Measurements from ENCODE around the gene ARHGDIA.

ARHGDIA gene

GRCh38 chr17:81849457-81849856 is 21.7 kb downstream of the ARHGDIA start:
- H2AFZ ChIP-seq (ENCODE audit: low read length): no peak overlapping the region
- H3K23ac ChIP-seq (ENCODE audit: low read depth, low read length, poor library complexity): no peak overlapping the region
- H3K36me3 ChIP-seq (replicated peaks in 1 of 2; ENCODE audit: control insufficient read depth in 2 of 2, insufficient read depth in 2 of 2, low read length in 2 of 2): peaks cover 60 to 79% of the 10 kb centered on the region in 2 donors
- no peak overlapping the region for H3K18ac ChIP-seq (ENCODE audit: low read length)
- H2AK5ac ChIP-seq (ENCODE audit: low read depth, low read length): no peak overlapping the region
- H2BK5ac ChIP-seq (ENCODE audit: low read length): no peak overlapping the region
- no peaks in the 10 kb centered on the region for H3K27me3 ChIP-seq (ENCODE audit: control insufficient read depth in 3 of 3, insufficient read depth in 3 of 3, low read depth in 1 of 3, low read length in 3 of 3)
- H2BK15ac ChIP-seq (ENCODE audit: low read length): no peak overlapping the region
- H3K4me1 ChIP-seq (ENCODE audit: control insufficient read depth in 2 of 2, insufficient read depth in 1 of 2, low read depth in 1 of 2, low read length in 2 of 2): no peaks in the 10 kb centered on the region
- H4K91ac ChIP-seq (ENCODE audit: low read depth, low read length, poor library complexity): no peak overlapping the region
- no peak overlapping the region for H3K4me3 ChIP-seq (ENCODE audit: low read length in 2 of 2)
- WGBS, 2 donors (ENCODE audit: extremely low coverage in 2 of 2, insufficient read length in 2 of 2, insufficient replicate concordance in 1 of 2): no CpG with 5 or more reads among the region's 12 CpGs
- no peak overlapping the region for H3K27ac ChIP-seq (replicated peaks; ENCODE audit: low read length)
- H4K8ac ChIP-seq (ENCODE audit: low read depth, low read length): no peak overlapping the region
- H2BK12ac ChIP-seq (ENCODE audit: low read length): no peak overlapping the region
- no peak overlapping the region for H3K14ac ChIP-seq (ENCODE audit: low read length)
- H2BK120ac ChIP-seq (ENCODE audit: low read depth, low read length): no peak overlapping the region
- H3K9ac ChIP-seq (ENCODE audit: low read depth, low read length, poor library complexity): no peak overlapping the region
- no peak for DNase-seq (ENCODE audit: low spot score)
- H3K4ac ChIP-seq (ENCODE audit: low read length): no peak overlapping the region
- no peaks in the 10 kb centered on the region for H3K9me3 ChIP-seq (replicated peaks in 1 of 2; ENCODE audit: control insufficient read depth in 2 of 2, insufficient read depth in 1 of 2, low read depth in 1 of 2, low read length in 2 of 2)
- peaks cover 5% of the 10 kb centered on the region for H3K79me1 ChIP-seq (ENCODE audit: low read depth, low read length)
- no peak overlapping the region for H3K4me2 ChIP-seq (ENCODE audit: insufficient read depth, low read length, poor library complexity, severe bottlenecking)

GRCh38 chr17:81846743-81847689 is 24.1 kb downstream of the ARHGDIA start:
- Histone ChIP-seq H3K27me3 (ENCODE audit: control insufficient read depth in 3 of 3, insufficient read depth in 3 of 3, low read depth in 1 of 3, low read length in 3 of 3) (no peaks in the 10 kb centered on the region), H3K4me2 (ENCODE audit: insufficient read depth, low read length, poor library complexity, severe bottlenecking) (no peak overlapping the region), H3K4me3 (ENCODE audit: low read length in 2 of 2) (no peak overlapping the region), H4K91ac (ENCODE audit: low read depth, low read length, poor library complexity) (no peak overlapping the region), H3K18ac (ENCODE audit: low read length) (no peak overlapping the region), H3K27ac (replicated peaks; ENCODE audit: low read length) (no peak overlapping the region), H2AFZ (ENCODE audit: low read length) (no peak overlapping the region), H2BK12ac (ENCODE audit: low read length) (no peak overlapping the region), H3K9me3 (replicated peaks in 1 of 2; ENCODE audit: control insufficient read depth in 2 of 2, insufficient read depth in 1 of 2, low read depth in 1 of 2, low read length in 2 of 2) (no peaks in the 10 kb centered on the region), H2AK5ac (ENCODE audit: low read depth, low read length) (no peak overlapping the region), H3K14ac (ENCODE audit: low read length) (no peak overlapping the region), H3K9ac (ENCODE audit: low read depth, low read length, poor library complexity) (no peak overlapping the region), H3K36me3 (replicated peaks in 1 of 2; ENCODE audit: control insufficient read depth in 2 of 2, insufficient read depth in 2 of 2, low read length in 2 of 2) (peaks cover 60 to 76% of the 10 kb centered on the region in 2 donors), H3K79me1 (ENCODE audit: low read depth, low read length) (peaks cover 5% of the 10 kb centered on the region), H3K4ac (ENCODE audit: low read length) (no peak overlapping the region), H2BK120ac (ENCODE audit: low read depth, low read length) (no peak overlapping the region), H2BK5ac (ENCODE audit: low read length) (no peak overlapping the region), H2BK15ac (ENCODE audit: low read length) (no peak overlapping the region), H3K23ac (ENCODE audit: low read depth, low read length, poor library complexity) (no peak overlapping the region), H4K8ac (ENCODE audit: low read depth, low read length) (peak overlapping the region; percentile 4), H3K4me1 (ENCODE audit: control insufficient read depth in 2 of 2, insufficient read depth in 1 of 2, low read depth in 1 of 2, low read length in 2 of 2) (no peaks in the 10 kb centered on the region)
- no peak for DNase-seq (ENCODE audit: low spot score)
- WGBS, 2 donors (ENCODE audit: extremely low coverage in 2 of 2, insufficient read length in 2 of 2, insufficient replicate concordance in 1 of 2): no CpG with 5 or more reads among the region's 24 CpGs

GRCh38 chr17:81845881-81846742 is 25.0 kb downstream of the ARHGDIA start:
- no peak overlapping the region for H2AFZ ChIP-seq (ENCODE audit: low read length)
- H3K4me1 ChIP-seq (ENCODE audit: control insufficient read depth in 2 of 2, insufficient read depth in 1 of 2, low read depth in 1 of 2, low read length in 2 of 2): no peaks in the 10 kb centered on the region
- H3K9ac ChIP-seq (ENCODE audit: low read depth, low read length, poor library complexity): no peak overlapping the region
- H2AK5ac ChIP-seq (ENCODE audit: low read depth, low read length): no peak overlapping the region
- H3K4me2 ChIP-seq (ENCODE audit: insufficient read depth, low read length, poor library complexity, severe bottlenecking): no peak overlapping the region
- no peaks in the 10 kb centered on the region for H3K27me3 ChIP-seq (ENCODE audit: control insufficient read depth in 3 of 3, insufficient read depth in 3 of 3, low read depth in 1 of 3, low read length in 3 of 3)
- H3K27ac ChIP-seq (replicated peaks; ENCODE audit: low read length): no peak overlapping the region
- no CpG with 5 or more reads among the region's 38 CpGs for WGBS, 2 donors (ENCODE audit: extremely low coverage in 2 of 2, insufficient read length in 2 of 2, insufficient replicate concordance in 1 of 2)
- no peak overlapping the region for H2BK5ac ChIP-seq (ENCODE audit: low read length)
- H4K91ac ChIP-seq (ENCODE audit: low read depth, low read length, poor library complexity): no peak overlapping the region
- H2BK120ac ChIP-seq (ENCODE audit: low read depth, low read length): no peak overlapping the region
- no peak overlapping the region for H2BK15ac ChIP-seq (ENCODE audit: low read length)
- peaks cover 51 to 67% of the 10 kb centered on the region in 2 donors for H3K36me3 ChIP-seq (replicated peaks in 1 of 2; ENCODE audit: control insufficient read depth in 2 of 2, insufficient read depth in 2 of 2, low read length in 2 of 2)
- no peak overlapping the region for H2BK12ac ChIP-seq (ENCODE audit: low read length)
- H3K9me3 ChIP-seq (replicated peaks in 1 of 2; ENCODE audit: control insufficient read depth in 2 of 2, insufficient read depth in 1 of 2, low read depth in 1 of 2, low read length in 2 of 2): no peaks in the 10 kb centered on the region
- no peak overlapping the region for H3K18ac ChIP-seq (ENCODE audit: low read length)
- no peak overlapping the region for H4K8ac ChIP-seq (ENCODE audit: low read depth, low read length)
- peaks cover 5% of the 10 kb centered on the region for H3K79me1 ChIP-seq (ENCODE audit: low read depth, low read length)
- no peak overlapping the region for H3K23ac ChIP-seq (ENCODE audit: low read depth, low read length, poor library complexity)
- no peak overlapping the region for H3K14ac ChIP-seq (ENCODE audit: low read length)
- DNase-seq (ENCODE audit: low spot score): no peak
- H3K4ac ChIP-seq (ENCODE audit: low read length): no peak overlapping the region
- H3K4me3 ChIP-seq (ENCODE audit: low read length in 2 of 2): no peak overlapping the region

GRCh38 chr17:81845361-81845760 is 25.8 kb downstream of the ARHGDIA start:
- peaks cover 51 to 61% of the 10 kb centered on the region in 2 donors for H3K36me3 ChIP-seq (replicated peaks in 1 of 2; ENCODE audit: control insufficient read depth in 2 of 2, insufficient read depth in 2 of 2, low read length in 2 of 2)
- no peak overlapping the region for H3K4ac ChIP-seq (ENCODE audit: low read length)
- no peak overlapping the region for H2AFZ ChIP-seq (ENCODE audit: low read length)
- no peak overlapping the region for H3K14ac ChIP-seq (ENCODE audit: low read length)
- WGBS, 2 donors (ENCODE audit: extremely low coverage in 2 of 2, insufficient read length in 2 of 2, insufficient replicate concordance in 1 of 2): no CpG with 5 or more reads among the region's 13 CpGs
- peaks cover 7% of the 10 kb centered on the region for H3K79me1 ChIP-seq (ENCODE audit: low read depth, low read length)
- no peak overlapping the region for H3K9ac ChIP-seq (ENCODE audit: low read depth, low read length, poor library complexity)
- no peak overlapping the region for H3K23ac ChIP-seq (ENCODE audit: low read depth, low read length, poor library complexity)
- H3K4me1 ChIP-seq (ENCODE audit: control insufficient read depth in 2 of 2, insufficient read depth in 1 of 2, low read depth in 1 of 2, low read length in 2 of 2): no peaks in the 10 kb centered on the region
- H4K8ac ChIP-seq (ENCODE audit: low read depth, low read length): no peak overlapping the region
- H3K9me3 ChIP-seq (replicated peaks in 1 of 2; ENCODE audit: control insufficient read depth in 2 of 2, insufficient read depth in 1 of 2, low read depth in 1 of 2, low read length in 2 of 2): no peaks in the 10 kb centered on the region
- H3K18ac ChIP-seq (ENCODE audit: low read length): no peak overlapping the region
- no peak overlapping the region for H3K4me2 ChIP-seq (ENCODE audit: insufficient read depth, low read length, poor library complexity, severe bottlenecking)
- H2AK5ac ChIP-seq (ENCODE audit: low read depth, low read length): no peak overlapping the region
- no peak for DNase-seq (ENCODE audit: low spot score)
- no peak overlapping the region for H2BK12ac ChIP-seq (ENCODE audit: low read length)
- no peak overlapping the region for H3K4me3 ChIP-seq (ENCODE audit: low read length in 2 of 2)
- no peak overlapping the region for H2BK15ac ChIP-seq (ENCODE audit: low read length)
- no peak overlapping the region for H4K91ac ChIP-seq (ENCODE audit: low read depth, low read length, poor library complexity)
- no peaks in the 10 kb centered on the region for H3K27me3 ChIP-seq (ENCODE audit: control insufficient read depth in 3 of 3, insufficient read depth in 3 of 3, low read depth in 1 of 3, low read length in 3 of 3)
- no peak overlapping the region for H2BK5ac ChIP-seq (ENCODE audit: low read length)
- no peak overlapping the region for H2BK120ac ChIP-seq (ENCODE audit: low read depth, low read length)
- no peak overlapping the region for H3K27ac ChIP-seq (replicated peaks; ENCODE audit: low read length)
